HL-60 (cell line): ENCODE data around the gene STAMBPL1.

Experiments
- DNase-seq, 2 experiments: peaks; one replicate each; pipeline ENCODE4 v3.0.0-alpha.2; 2010 to 2020; ENCODE audit warnings: low read depth in 1 of 2, low spot score in 1 of 2
- H3K27ac ChIP-seq: fragments of 250-450 bp; sonication (Bioruptor Pico); replicated peaks from 2 replicates; pipeline ENCODE4 v1.5.1; 2020; ENCODE audit warnings: mild to moderate bottlenecking, moderate library complexity
- H3K27me3 ChIP-seq: fragments of 250-450 bp; sonication (Bioruptor Pico); 2 replicates; pipeline ENCODE4 v1.5.1; 2021; ENCODE audit warnings: mild to moderate bottlenecking, moderate library complexity; ENCODE audit not compliant: insufficient read depth, poor library complexity, severe bottlenecking
- H3K4me3 ChIP-seq: replicated peaks from 2 replicates; pipeline ENCODE4 v1.5.1; 2011; ENCODE audit warnings: mild to moderate bottlenecking, control low read depth, low read length; ENCODE audit not compliant: insufficient read depth
- GABPA ChIP-seq: IDR thresholded peaks from 2 replicates; pipeline ENCODE4 v1.6.1; 2012; ENCODE audit warnings: low read depth
- POLR2AphosphoS5 ChIP-seq: IDR thresholded peaks from 2 replicates; pipeline ENCODE4 v1.6.1; 2012; ENCODE audit warnings: low read depth
- REST ChIP-seq: IDR thresholded peaks from 2 replicates; pipeline ENCODE4 v1.6.1; 2012; ENCODE audit warnings: low read depth; ENCODE audit not compliant: insufficient replicate concordance
- SPI1 ChIP-seq: IDR thresholded peaks from 2 replicates; pipeline ENCODE4 v1.6.1; 2012; ENCODE audit warnings: low read depth, mild to moderate bottlenecking, borderline replicate concordance
- TF ChIP-seq, protein P1 (sequence below): IDR thresholded peaks from one replicate; pipeline ENCODE4 v1.5.1; 2011; ENCODE audit warnings: low read length, control low read depth, inconsistent platforms; ENCODE audit not compliant: insufficient read depth

The STAMBPL1 gene

DNA sequence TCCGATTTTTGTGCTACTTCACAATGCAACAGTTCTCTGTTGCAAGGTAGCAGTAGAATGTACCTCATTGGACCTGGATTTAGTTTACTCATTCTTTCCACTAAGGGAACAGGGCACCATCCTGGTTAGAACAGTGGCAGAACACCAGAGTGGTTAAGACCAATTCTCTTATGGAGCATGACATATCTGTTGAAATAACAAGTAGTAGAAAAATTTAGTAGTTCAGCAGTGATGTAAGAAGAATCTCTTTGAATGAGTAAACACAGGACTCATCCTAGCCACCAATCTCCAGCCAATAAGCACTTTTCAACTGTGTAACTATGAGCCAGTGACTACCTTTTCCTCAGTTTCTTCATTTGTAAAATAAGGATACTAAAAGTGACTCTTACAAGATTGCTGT lies 30.8 kb upstream of the STAMBPL1 start:
- peak in 1 of 2 experiments; percentile 56 for DNase-seq
- TF ChIP-seq, protein P1, sequence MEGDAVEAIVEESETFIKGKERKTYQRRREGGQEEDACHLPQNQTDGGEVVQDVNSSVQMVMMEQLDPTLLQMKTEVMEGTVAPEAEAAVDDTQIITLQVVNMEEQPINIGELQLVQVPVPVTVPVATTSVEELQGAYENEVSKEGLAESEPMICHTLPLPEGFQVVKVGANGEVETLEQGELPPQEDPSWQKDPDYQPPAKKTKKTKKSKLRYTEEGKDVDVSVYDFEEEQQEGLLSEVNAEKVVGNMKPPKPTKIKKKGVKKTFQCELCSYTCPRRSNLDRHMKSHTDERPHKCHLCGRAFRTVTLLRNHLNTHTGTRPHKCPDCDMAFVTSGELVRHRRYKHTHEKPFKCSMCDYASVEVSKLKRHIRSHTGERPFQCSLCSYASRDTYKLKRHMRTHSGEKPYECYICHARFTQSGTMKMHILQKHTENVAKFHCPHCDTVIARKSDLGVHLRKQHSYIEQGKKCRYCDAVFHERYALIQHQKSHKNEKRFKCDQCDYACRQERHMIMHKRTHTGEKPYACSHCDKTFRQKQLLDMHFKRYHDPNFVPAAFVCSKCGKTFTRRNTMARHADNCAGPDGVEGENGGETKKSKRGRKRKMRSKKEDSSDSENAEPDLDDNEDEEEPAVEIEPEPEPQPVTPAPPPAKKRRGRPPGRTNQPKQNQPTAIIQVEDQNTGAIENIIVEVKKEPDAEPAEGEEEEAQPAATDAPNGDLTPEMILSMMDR, result no peak
- TF ChIP-seq POLR2AphosphoS5 (no peak), REST (no peak), SPI1 (no peak), GABPA (no peak)
- Histone ChIP-seq H3K4me3 (peak overlapping the region; percentile 88), H3K27me3 (no peaks in the 10 kb centered on the region), H3K27ac (no peak overlapping the region; the same call in 1 of the 2 replicates)

- Histone ChIP-seq H3K27me3 (no peaks in the 10 kb centered on the region), H3K4me3 (peak overlapping the region; percentile 88), H3K27ac (peak overlapping the region; percentile 64)
- no peak for TF ChIP-seq SPI1
- no peak for TF ChIP-seq REST
- TF ChIP-seq GABPA, result no peak
- TF ChIP-seq, protein P1, result no peak
- no peak for TF ChIP-seq POLR2AphosphoS5
- no peak for DNase-seq
These were observed 29.3 kb upstream of the STAMBPL1 start for GRCh38 chr10:88850712-88851111.

- DNase-seq, result peak; percentile 92 to 96
- peak within 1 kb of the TSS; percentile 88 for H3K4me3 ChIP-seq
- TF ChIP-seq SPI1 (peak; percentile 42; the same call in 1 of the 2 replicates), GABPA (no peak), REST (no peak), POLR2AphosphoS5 (no peak)
- TF ChIP-seq, protein P1, result no peak
- H3K27me3 ChIP-seq, result no peaks in the 10 kb centered on the region
- peak within 1 kb of the TSS; percentile 64 for H3K27ac ChIP-seq
These were observed 28.3 kb upstream of the STAMBPL1 start, which contains the start of gene ANKRD22 for GRCh38 chr10:88851706-88852105. TSS of gene ANKRD22 (minus strand) at chr10:88851844. CDS start at chr10:88851607, 237 bp downstream.
